Measurements from ENCODE around the gene ADAMTS8.

DNA sequence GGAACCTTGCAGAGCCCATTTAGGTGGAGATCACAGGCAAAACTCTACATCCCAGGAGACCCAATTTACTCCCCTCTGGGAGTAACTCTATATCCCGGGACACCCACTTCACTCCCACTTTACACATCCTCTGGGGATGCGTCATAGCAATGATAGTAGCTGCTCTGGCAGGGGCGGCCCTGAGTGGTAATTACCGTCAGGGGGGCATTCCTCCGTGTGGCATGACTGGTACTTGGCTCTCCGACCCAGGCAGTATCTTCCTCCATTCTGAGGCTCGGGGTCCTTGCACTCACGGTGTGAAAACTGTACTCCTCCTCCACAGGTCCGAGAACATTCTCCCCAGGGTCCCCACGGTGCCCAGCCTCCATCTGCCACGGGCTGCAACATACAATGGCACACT is 17.2 kb downstream of the ADAMTS8 start:
- no peak for TF ChIP-seq CTCF (IDR thresholded peaks at IDR 0.05; ENCODE audit: low read depth, low read length)
- no peak for TF ChIP-seq EZH2phosphoT487 (IDR thresholded peaks at IDR 0.05; ENCODE audit: low read depth)

All from OCI-LY3 (cell line).